ENCODE measurements around the gene MT1H.
"Not testable (repeated sequence)": the region's sequence is repeated elsewhere in the genome, so short reads cannot be mapped to it uniquely, and the experiment has no call there.

Gene MT1H

GRCh38 chr16:56662357-56663354 is 7.0 kb upstream of the MT1H start:
- POLR2A ChIA-PET = no interaction called here
- no peak for TF ChIP-seq CTCF (IDR thresholded peaks at IDR 0.05; ENCODE audit: control extremely low read depth, extremely low read depth, low read depth, missing control alignments)
- DNase-seq (ENCODE audit: extremely low spot score) = no peak
- CTCF ChIA-PET = interaction anchor here (1.6 kb wide), 1 partner anchor 10 kb away, joined by 4 read pairs; no protein-coding TSS in a partner anchor

- no peak for DNase-seq (ENCODE audit: extremely low spot score)
- POLR2A ChIA-PET = no interaction called here
- no peak for TF ChIP-seq CTCF (IDR thresholded peaks at IDR 0.05; ENCODE audit: control extremely low read depth, extremely low read depth, low read depth, missing control alignments)
- CTCF ChIA-PET = no interaction called here
Measured at GRCh38 chr16:56664506-56664905, 5.1 kb upstream of the MT1H start.

- DNase-seq (ENCODE audit: extremely low spot score); CTCF ChIA-PET; POLR2A ChIA-PET: not testable (repeated sequence)
Measured at GRCh38 chr16:56665286-56666261, 4.0 kb upstream of the MT1H start.

- CTCF ChIA-PET = interaction anchor here (1.1 to 2.0 kb wide), 3 partner anchors 11 to 34 kb away, joined by 3 to 7 read pairs (median 5); no protein-coding TSS in a partner anchor
- DNase-seq (ENCODE audit: extremely low spot score) = no peak
- no peak for TF ChIP-seq CTCF (IDR thresholded peaks at IDR 0.05; ENCODE audit: control extremely low read depth, extremely low read depth, low read depth, missing control alignments)
- POLR2A ChIA-PET = no interaction called here
Measured at GRCh38 chr16:56667581-56668571, 1.7 kb upstream of the MT1H start, which contains the start of gene MT1G. TSS of gene MT1G (minus strand) at chr16:56668065. CDS start at chr16:56667993, 72 bp downstream.

- POLR2A ChIA-PET = no interaction called here
- no peak for TF ChIP-seq CTCF (IDR thresholded peaks at IDR 0.05; ENCODE audit: control extremely low read depth, extremely low read depth, low read depth, missing control alignments)
- DNase-seq (ENCODE audit: extremely low spot score) = no peak
- CTCF ChIA-PET = no interaction called here
Measured at GRCh38 chr16:56669840-56670619, 416 bp downstream of the MT1H start.

- ChIA-PET POLR2A (no interaction called here), CTCF (no interaction called here)
- DNase-seq (ENCODE audit: extremely low spot score) = no peak
- no peak for TF ChIP-seq CTCF (IDR thresholded peaks at IDR 0.05; ENCODE audit: control extremely low read depth, extremely low read depth, low read depth, missing control alignments)
Measured at GRCh38 chr16:56670620-56670934, 963 bp downstream of the MT1H start.

- POLR2A ChIA-PET; DNase-seq (ENCODE audit: extremely low spot score): not testable (repeated sequence)
- CTCF ChIA-PET = interaction anchor here (4.1 kb wide), 1 partner anchor 30 kb away, joined by 20 read pairs; no protein-coding TSS in a partner anchor
Measured at GRCh38 chr16:56671691-56672090, 2.1 kb downstream of the MT1H start.

GRCh38 chr16:56672171-56672570 is 2.6 kb downstream of the MT1H start:
- CTCF ChIA-PET = interaction anchor here (4.1 kb wide), 1 partner anchor 30 kb away, joined by 20 read pairs; no protein-coding TSS in a partner anchor
- DNase-seq (ENCODE audit: extremely low spot score); POLR2A ChIA-PET: not testable (repeated sequence)

Data from GM10248 (cell line).